DOHH2 (cell line): ENCODE data around the gene TMPRSS13.

Experiments used
- H3F3A ChIP-seq: fragments of 200-600 bp; sonication (generic), shearing (Covaris generic); 2 replicates; pipeline ENCODE4 v1.6.0; 2016; ENCODE audit warnings: antibody characterized with exemption, mild to moderate bottlenecking; ENCODE audit not compliant: control insufficient read depth, insufficient read depth
- H3K27ac ChIP-seq: fragments of 200-600 bp; sonication (generic); 2 replicates; pipeline ENCODE4 v1.5.1; 2014; ENCODE audit warnings: low read depth, mild to moderate bottlenecking, low read length, moderate library complexity
- H3K27me3 ChIP-seq: fragments of 200-600 bp; sonication (generic); 2 replicates; pipeline ENCODE4 v1.6.1; 2014; ENCODE audit warnings: mild to moderate bottlenecking, low read length, mixed read lengths; ENCODE audit not compliant: control insufficient read depth
- H3K36me3 ChIP-seq: fragments of 200-600 bp; sonication (generic); 2 replicates; pipeline ENCODE4 v1.6.1; 2014; ENCODE audit warnings: mild to moderate bottlenecking, low read length, moderate library complexity, mixed read lengths; ENCODE audit not compliant: control insufficient read depth
- H3K4me1 ChIP-seq: fragments of 200-600 bp; sonication (generic); 2 replicates; pipeline ENCODE4 v1.6.1; 2014; ENCODE audit warnings: mild to moderate bottlenecking, low read length, mixed read lengths; ENCODE audit not compliant: control insufficient read depth
- H3K4me2 ChIP-seq: fragments of 200-600 bp; sonication (generic); 2 replicates; pipeline ENCODE4 v1.6.0; 2014; ENCODE audit warnings: mild to moderate bottlenecking, low read length, moderate library complexity
- H3K4me3 ChIP-seq: fragments of 200-600 bp; sonication (generic); 2 replicates; pipeline ENCODE4 v1.5.1; 2014; ENCODE audit warnings: mild to moderate bottlenecking, low read length, mixed read lengths
- H3K79me2 ChIP-seq: fragments of 200-600 bp; sonication (generic); 2 replicates; pipeline ENCODE4 v1.6.1; 2014; ENCODE audit warnings: mild to moderate bottlenecking, low read length, mixed read lengths; ENCODE audit not compliant: control insufficient read depth
- H3K9me2 ChIP-seq: fragments of 200-600 bp; sonication (generic); replicated peaks from 2 replicates; pipeline ENCODE4 v1.6.1; 2014; ENCODE audit warnings: mild to moderate bottlenecking, low read length, mixed read lengths; ENCODE audit not compliant: control insufficient read depth
- H3K9me3 ChIP-seq: fragments of 200-600 bp; sonication (generic); 2 replicates; pipeline ENCODE4 v1.6.1; 2014; ENCODE audit warnings: antibody characterized with exemption, low read length, mixed read lengths; ENCODE audit not compliant: control insufficient read depth, insufficient read depth
- H4K20me1 ChIP-seq: fragments of 200-600 bp; sonication (generic); 2 replicates; pipeline ENCODE4 v1.6.0; 2014; ENCODE audit warnings: low read depth, mild to moderate bottlenecking, antibody characterized with exemption, low read length, moderate library complexity; ENCODE audit not compliant: control insufficient read depth, insufficient read depth
- CTCF ChIP-seq: fragments of 200-600 bp; sonication (generic); IDR thresholded peaks from one replicate; pipeline ENCODE4 v1.5.1; 2014; ENCODE audit warnings: antibody characterized with exemption, mild to moderate bottlenecking, low read depth, low read length; ENCODE audit not compliant: poor library complexity, severe bottlenecking
- EZH2phosphoT487 ChIP-seq: fragments of 200-600 bp; sonication (generic); IDR thresholded peaks from 2 replicates; pipeline ENCODE4 v1.6.1; 2017; ENCODE audit warnings: borderline replicate concordance, mild to moderate bottlenecking, antibody characterized with exemption, low read length, moderate library complexity, mixed read lengths

The TMPRSS13 gene

GRCh38 chr11:117873828-117874125 is 55.4 kb downstream of the TMPRSS13 start:
- Histone ChIP-seq H3K9me3 (no peaks in the 10 kb centered on the region), H3K9me2 (no peaks in the 10 kb centered on the region), H3F3A (no peaks in the 10 kb centered on the region), H3K4me3 (no peak overlapping the region), H3K4me1 (no peaks in the 10 kb centered on the region), H3K4me2 (no peak overlapping the region), H3K36me3 (no peaks in the 10 kb centered on the region), H3K79me2 (no peaks in the 10 kb centered on the region), H3K27me3 (peaks cover 47% of the 10 kb centered on the region), H3K27ac (no peak overlapping the region), H4K20me1 (no peaks in the 10 kb centered on the region)
- TF ChIP-seq EZH2phosphoT487 (no peak), CTCF (no peak)

GRCh38 chr11:117872975-117873827 is 56.0 kb downstream of the TMPRSS13 start:
- no peak overlapping the region for H3K27ac ChIP-seq
- H3K27me3 ChIP-seq, result peaks cover 47% of the 10 kb centered on the region
- H3F3A ChIP-seq, result no peaks in the 10 kb centered on the region
- H4K20me1 ChIP-seq, result no peaks in the 10 kb centered on the region
- H3K79me2 ChIP-seq, result no peaks in the 10 kb centered on the region
- H3K9me2 ChIP-seq, result no peaks in the 10 kb centered on the region
- TF ChIP-seq EZH2phosphoT487, result no peak
- TF ChIP-seq CTCF, result no peak
- no peaks in the 10 kb centered on the region for H3K9me3 ChIP-seq
- H3K4me2 ChIP-seq, result no peak overlapping the region
- H3K36me3 ChIP-seq, result no peaks in the 10 kb centered on the region
- H3K4me3 ChIP-seq, result no peak overlapping the region
- no peaks in the 10 kb centered on the region for H3K4me1 ChIP-seq

DNA sequence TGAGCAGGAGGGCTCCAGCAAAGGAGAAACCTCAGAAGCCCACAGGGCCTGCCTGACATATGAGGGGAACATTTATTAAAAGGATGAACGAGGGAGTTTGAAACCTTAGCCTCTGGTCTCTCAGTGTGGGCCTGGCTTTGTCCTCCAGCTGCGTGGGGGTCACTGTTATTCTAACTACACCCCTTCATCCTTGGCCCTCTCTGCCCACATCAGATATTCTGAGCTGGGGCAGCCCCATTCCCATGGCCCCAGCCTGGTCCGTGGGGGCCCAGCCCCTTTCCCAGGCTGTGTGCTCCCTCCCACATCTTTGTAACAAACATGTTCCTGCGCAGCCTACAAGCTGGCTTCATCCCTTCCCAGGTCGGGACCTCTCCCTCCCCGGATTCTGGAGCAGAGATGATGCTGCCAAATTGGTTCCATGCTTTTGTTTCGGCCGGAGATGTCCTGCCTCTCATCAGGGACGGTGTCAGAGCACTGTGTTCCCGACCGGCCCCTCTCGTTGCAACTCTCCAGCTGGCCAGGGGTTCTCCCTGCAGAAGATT is 56.7 kb downstream of the TMPRSS13 start:
- no peak overlapping the region for H3K4me3 ChIP-seq
- H3K4me2 ChIP-seq, result no peak overlapping the region
- no peaks in the 10 kb centered on the region for H3K36me3 ChIP-seq
- H3K27ac ChIP-seq, result no peak overlapping the region
- H3K79me2 ChIP-seq, result no peaks in the 10 kb centered on the region
- H4K20me1 ChIP-seq, result no peaks in the 10 kb centered on the region
- H3K4me1 ChIP-seq, result no peaks in the 10 kb centered on the region
- H3K9me3 ChIP-seq, result no peaks in the 10 kb centered on the region
- no peaks in the 10 kb centered on the region for H3F3A ChIP-seq
- H3K27me3 ChIP-seq, result peaks cover 47% of the 10 kb centered on the region
- no peaks in the 10 kb centered on the region for H3K9me2 ChIP-seq
- no peak for TF ChIP-seq CTCF
